Thyroid gland (tissue), 4 donors: ENCODE data around the gene MBD2.

Experiments used
- POLR2A ChIP-seq, 2 donors: fragments of 450-650 bp; IDR thresholded peaks; one replicate each; pipeline ENCODE4 v1.6.1; 2017; ENCODE audit warnings: antibody characterized with exemption in 2 of 2, mild to moderate bottlenecking in 2 of 2, moderate library complexity in 1 of 2
- TF ChIP-seq, protein P1 (sequence below), 6 experiments: fragments of 200-600 bp in 3 of 6; fragments of 450-650 bp in 3 of 6; sonication (generic) in 3 of 6; IDR thresholded peaks; one replicate each; pipeline ENCODE4 v1.5.1; 2016 to 2019; ENCODE audit warnings: antibody characterized with exemption in 6 of 6, mild to moderate bottlenecking in 2 of 6, inconsistent platforms in 1 of 6, moderate library complexity in 1 of 6

DNA sequence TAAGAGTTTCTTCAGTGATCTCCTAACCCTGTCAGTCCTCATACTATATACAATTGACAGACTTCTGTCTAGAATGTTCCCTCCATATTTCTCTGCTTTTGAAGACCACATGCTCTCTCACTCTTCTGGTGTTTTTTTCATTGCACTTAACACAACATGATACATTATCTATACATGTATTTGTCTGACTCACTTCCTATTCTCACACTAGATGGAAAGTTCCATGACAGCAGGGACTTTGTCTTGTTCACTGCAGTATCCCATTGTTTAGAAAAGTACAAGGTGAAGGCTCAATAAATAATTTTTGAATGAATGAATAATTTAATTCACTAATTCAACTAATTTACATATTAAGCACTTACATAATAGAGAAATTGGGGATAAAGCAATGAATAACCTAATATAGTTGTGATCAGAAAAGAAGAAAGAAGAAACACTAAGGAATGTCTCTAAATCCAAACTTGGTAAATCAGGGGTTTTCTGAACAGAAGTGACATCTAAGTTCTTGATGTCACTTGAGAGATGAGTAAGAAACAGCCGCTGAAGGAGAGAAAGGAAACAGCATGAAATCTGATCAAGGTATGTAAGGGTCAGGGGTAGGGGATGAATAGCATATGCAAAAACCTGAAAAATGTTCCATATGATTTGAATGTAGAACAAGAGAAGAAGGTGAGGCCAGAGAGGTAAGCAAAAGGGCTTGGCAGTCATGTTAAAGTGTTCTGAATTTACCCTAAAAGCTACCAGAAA, 42.4 kb downstream of the MBD2 start:
- TF ChIP-seq, protein P1, sequence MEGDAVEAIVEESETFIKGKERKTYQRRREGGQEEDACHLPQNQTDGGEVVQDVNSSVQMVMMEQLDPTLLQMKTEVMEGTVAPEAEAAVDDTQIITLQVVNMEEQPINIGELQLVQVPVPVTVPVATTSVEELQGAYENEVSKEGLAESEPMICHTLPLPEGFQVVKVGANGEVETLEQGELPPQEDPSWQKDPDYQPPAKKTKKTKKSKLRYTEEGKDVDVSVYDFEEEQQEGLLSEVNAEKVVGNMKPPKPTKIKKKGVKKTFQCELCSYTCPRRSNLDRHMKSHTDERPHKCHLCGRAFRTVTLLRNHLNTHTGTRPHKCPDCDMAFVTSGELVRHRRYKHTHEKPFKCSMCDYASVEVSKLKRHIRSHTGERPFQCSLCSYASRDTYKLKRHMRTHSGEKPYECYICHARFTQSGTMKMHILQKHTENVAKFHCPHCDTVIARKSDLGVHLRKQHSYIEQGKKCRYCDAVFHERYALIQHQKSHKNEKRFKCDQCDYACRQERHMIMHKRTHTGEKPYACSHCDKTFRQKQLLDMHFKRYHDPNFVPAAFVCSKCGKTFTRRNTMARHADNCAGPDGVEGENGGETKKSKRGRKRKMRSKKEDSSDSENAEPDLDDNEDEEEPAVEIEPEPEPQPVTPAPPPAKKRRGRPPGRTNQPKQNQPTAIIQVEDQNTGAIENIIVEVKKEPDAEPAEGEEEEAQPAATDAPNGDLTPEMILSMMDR (IDR thresholded peaks at IDR 0.05), result no peak
- TF ChIP-seq POLR2A (IDR thresholded peaks at IDR 0.05), result no peak
